IMR-90 (cell line): ENCODE data around the gene INPPL1. TPM values are rescaled to one million over a fixed set of nuclear protein-coding genes. Genes with fewer than 3 reads are reported as not detected.

Source experiments
- ATAC-seq: fragments of 200-7000 bp; cut with Tn5 transposase; 2 replicates; pipeline ENCODE4 v1.9.1; 2020; ENCODE audit warnings: low read depth, mild to moderate bottlenecking, moderate library complexity
- BruUV-seq: library from RNA; stranded (reverse); fragments of 400-500 nt; replicated peaks from 2 replicates; lab custom pipeline; 2021; lab: Mats Ljungman, UMichigan
- CTCF ChIA-PET: fragments of 300-600 bp; formaldehyde crosslinking; extraction: SDS; loops from one replicate; lab custom pipeline; 2021; ENCODE audit warnings: antibody characterized with exemption; lab: Yijun Ruan, JAX
- POLR2A ChIA-PET: fragments of 300-600 bp; sonication (Branson Sonifier 250); formaldehyde crosslinking; loops from one replicate; lab custom pipeline; 2022; ENCODE audit warnings: antibody characterized with exemption; ENCODE audit not compliant: unreplicated experiment; lab: Charles Lee
- DNase-seq: peaks from one replicate; pipeline ENCODE4 v3.0.0; 2013
- H2AFZ ChIP-seq: replicated peaks from 2 replicates; pipeline ENCODE3; 2013; ENCODE audit warnings: low read length, mild to moderate bottlenecking; ENCODE audit not compliant: poor library complexity
- H2AK5ac ChIP-seq: 2 replicates; pipeline ENCODE4 v1.6.1; 2013; ENCODE audit warnings: low read depth, low read length, inconsistent platforms
- H2AK9ac ChIP-seq: replicated peaks from 2 replicates; pipeline ENCODE3; 2013; ENCODE audit warnings: mild to moderate bottlenecking, low read depth, low read length, moderate library complexity; ENCODE audit not compliant: poor library complexity
- H2BK120ac ChIP-seq: 2 replicates; pipeline ENCODE4 v1.6.1; 2013; ENCODE audit warnings: low read depth, low read length, inconsistent platforms
- H2BK15ac ChIP-seq: 3 replicates; pipeline ENCODE4 v1.6.1; 2013; ENCODE audit warnings: low read depth, low read length, inconsistent platforms
- H2BK20ac ChIP-seq: 2 replicates; pipeline ENCODE4 v1.6.1; 2013; ENCODE audit warnings: low read depth, mild to moderate bottlenecking, inconsistent platforms, low read length, moderate library complexity
- H2BK5ac ChIP-seq: 2 replicates; pipeline ENCODE4 v1.6.1; 2013; ENCODE audit warnings: mild to moderate bottlenecking, low read depth, low read length, inconsistent platforms; ENCODE audit not compliant: poor library complexity, severe bottlenecking
- H3K14ac ChIP-seq: replicated peaks from 2 replicates; pipeline ENCODE4 v1.6.1; 2013; ENCODE audit warnings: low read depth, low read length, inconsistent platforms
- H3K18ac ChIP-seq: 2 replicates; pipeline ENCODE4 v1.6.1; 2013; ENCODE audit warnings: low read depth, low read length, control low read depth
- H3K23ac ChIP-seq: 2 replicates; pipeline ENCODE4 v1.6.1; 2013; ENCODE audit warnings: low read depth, low read length, inconsistent platforms
- H3K27ac ChIP-seq: 2 replicates; pipeline ENCODE4 v1.5.1; 2013; ENCODE audit warnings: mild to moderate bottlenecking, control low read depth, low read length; ENCODE audit not compliant: insufficient read depth
- H3K27me3 ChIP-seq: 2 replicates; pipeline ENCODE4 v1.6.1; 2013; ENCODE audit warnings: low read length; ENCODE audit not compliant: control insufficient read depth, insufficient read depth
- H3K36me3 ChIP-seq: 2 replicates; pipeline ENCODE4 v1.6.1; 2013; ENCODE audit warnings: low read length, mixed read lengths; ENCODE audit not compliant: control insufficient read depth, insufficient read depth
- H3K4ac ChIP-seq: 2 replicates; pipeline ENCODE4 v1.6.1; 2013; ENCODE audit warnings: low read depth, low read length, inconsistent platforms
- H3K4me1 ChIP-seq: 2 replicates; pipeline ENCODE4 v1.6.1; 2013; ENCODE audit warnings: low read length, mixed read lengths; ENCODE audit not compliant: control insufficient read depth, insufficient read depth
- H3K4me2 ChIP-seq: 2 replicates; pipeline ENCODE4 v1.6.1; 2013; ENCODE audit warnings: low read depth, mild to moderate bottlenecking, control low read depth, low read length, moderate library complexity
- H3K4me3 ChIP-seq: 2 replicates; pipeline ENCODE4 v1.5.1; 2013; ENCODE audit warnings: low read depth, mild to moderate bottlenecking, control low read depth, low read length, moderate library complexity; ENCODE audit not compliant: insufficient read depth
- H3K56ac ChIP-seq: 2 replicates; pipeline ENCODE4 v1.6.1; 2013; ENCODE audit warnings: low read length, inconsistent platforms; ENCODE audit not compliant: insufficient read depth; ENCODE audit errors: extremely low read depth
- H3K79me1 ChIP-seq, 2 experiments: 2 replicates each; pipeline ENCODE4 v1.6.1; 2013; ENCODE audit warnings: low read length in 2 of 2, inconsistent platforms in 1 of 2, low read depth in 1 of 2
- H3K9ac ChIP-seq: 2 replicates; pipeline ENCODE4 v1.6.1; 2013; ENCODE audit warnings: low read depth, low read length, control low read depth
- H3K9me1 ChIP-seq: 2 replicates; pipeline ENCODE4 v1.6.1; 2013; ENCODE audit warnings: low read length, inconsistent platforms; ENCODE audit not compliant: insufficient read depth
- H3K9me3 ChIP-seq: 2 replicates; pipeline ENCODE4 v1.6.1; 2013; ENCODE audit warnings: low read length; ENCODE audit not compliant: control insufficient read depth, insufficient read depth
- H4K20me1 ChIP-seq: 2 replicates; pipeline ENCODE4 v1.6.1; 2013; ENCODE audit warnings: low read length, inconsistent platforms; ENCODE audit not compliant: insufficient read depth
- H4K5ac ChIP-seq: 2 replicates; pipeline ENCODE4 v1.6.1; 2013; ENCODE audit warnings: mild to moderate bottlenecking, low read depth, low read length, control low read depth
- H4K8ac ChIP-seq, 2 experiments: 2 replicates each; pipeline ENCODE4 v1.6.1; 2013; ENCODE audit warnings: low read depth in 2 of 2, low read length in 2 of 2, control low read depth in 1 of 2, inconsistent platforms in 1 of 2
- H4K91ac ChIP-seq: 2 replicates; pipeline ENCODE4 v1.6.1; 2013; ENCODE audit warnings: low read depth, low read length, inconsistent platforms; ENCODE audit not compliant: insufficient read depth
- BHLHE40 ChIP-seq: fragments of 150-350 bp; IDR thresholded peaks from 2 replicates; pipeline ENCODE4 v1.6.1; 2016; ENCODE audit warnings: mild to moderate bottlenecking, low read depth, low read length
- CEBPB ChIP-seq: IDR thresholded peaks from 2 replicates; pipeline ENCODE4 v1.6.1; 2012; ENCODE audit warnings: low read depth, low read length, improper control_type of control experiment
- CHD1 ChIP-seq: IDR thresholded peaks from 2 replicates; pipeline ENCODE4 v1.6.1; 2012; ENCODE audit warnings: low read depth, low read length, improper control_type of control experiment
- ELK1 ChIP-seq: fragments of 150-350 bp; IDR thresholded peaks from 2 replicates; pipeline ENCODE4 v1.6.1; 2016; ENCODE audit warnings: low read depth, mild to moderate bottlenecking, low read length, moderate library complexity, borderline replicate concordance
- FOS ChIP-seq: fragments of 150-350 bp; IDR thresholded peaks from 2 replicates; pipeline ENCODE4 v1.6.1; 2016; ENCODE audit warnings: low read depth, low read length
- MAFK ChIP-seq: IDR thresholded peaks from 2 replicates; pipeline ENCODE4 v1.6.1; 2012; ENCODE audit warnings: low read depth, low read length, improper control_type of control experiment
- MAZ ChIP-seq: IDR thresholded peaks from 2 replicates; pipeline ENCODE4 v1.6.1; 2012; ENCODE audit warnings: low read depth, mild to moderate bottlenecking, low read length, improper control_type of control experiment, moderate library complexity, borderline replicate concordance
- MXI1 ChIP-seq: IDR thresholded peaks from 2 replicates; pipeline ENCODE4 v1.6.1; 2012; ENCODE audit warnings: low read depth, mild to moderate bottlenecking, low read length, moderate library complexity, borderline replicate concordance
- NFE2L2 ChIP-seq: fragments of 150-350 bp; IDR thresholded peaks from 2 replicates; pipeline ENCODE4 v1.6.1; 2016; ENCODE audit warnings: low read depth, mild to moderate bottlenecking, low read length
- POLR2A ChIP-seq: IDR thresholded peaks from 2 replicates; pipeline ENCODE4 v1.6.1; 2012; ENCODE audit warnings: mild to moderate bottlenecking, low read depth, low read length
- RAD21 ChIP-seq: IDR thresholded peaks from 2 replicates; pipeline ENCODE4 v1.6.1; 2012; ENCODE audit warnings: low read length, improper control_type of control experiment
- RCOR1 ChIP-seq: IDR thresholded peaks from 2 replicates; pipeline ENCODE4 v1.6.1; 2012; ENCODE audit warnings: mild to moderate bottlenecking, low read length, improper control_type of control experiment; ENCODE audit not compliant: insufficient replicate concordance
- RFX5 ChIP-seq: IDR thresholded peaks from 2 replicates; pipeline ENCODE4 v1.8.0; 2012; ENCODE audit warnings: low read depth, mild to moderate bottlenecking, low read length, moderate library complexity
- SMC3 ChIP-seq: fragments of 150-350 bp; IDR thresholded peaks from 2 replicates; pipeline ENCODE4 v1.6.1; 2016; ENCODE audit warnings: low read depth, mild to moderate bottlenecking, antibody characterized with exemption, low read length, moderate library complexity
- WGBS, 2 experiments: methylation state at CpG; one replicate each; pipeline versions ENCODE4 v1.1.5 to v1.1.7; 2013; ENCODE audit warnings: missing lambda C conversion rate in 2 of 2; ENCODE audit not compliant: insufficient read length in 1 of 2; ENCODE audit errors: extremely low coverage in 2 of 2; 5-methylcytosine and 5-hydroxymethylcytosine counted together
- dilution Hi-C: fragments of 300-500 bp; cut with HindIII; formaldehyde crosslinking; loops from one replicate; pipeline ENCODE4 v1.14.3; 2018; ENCODE audit warnings: low sequenced_read_pairs; ENCODE audit not compliant: unreplicated experiment
- in situ Hi-C: fragments of 300-500 bp; cut with MboI; formaldehyde crosslinking; loops from 3 replicates; pipeline ENCODE4 v1.14.3; 2019; ENCODE audit warnings: low sequenced_read_pairs, inconsistent platforms, mixed read lengths
- intact Hi-C: fragments of 100-400 bp; cut with micrococcal nuclease; formaldehyde crosslinking; loops from 2 replicates; pipeline ENCODE4 v1.10.0; 2022
- polyA plus RNA-seq, 3 experiments: library from polyadenylated mRNA; depleted of rRNA; stranded (reverse); fragments of >200 nt; gene quantifications; 2 replicates each; pipeline ENCODE4 v1.2.3, GENCODE V29; 2012; ENCODE audit warnings: low replicate concordance in 1 of 3
- total RNA-seq: library from RNA; depleted of rRNA; stranded (reverse); fragments of >200 nt; gene quantifications from 2 replicates; pipeline ENCODE4 v1.2.3, GENCODE V29; 2012
- TF ChIP-seq, protein P1 (sequence below): conservative IDR thresholded peaks from 2 replicates; pipeline ENCODE4 v1.5.1; 2012; ENCODE audit warnings: mild to moderate bottlenecking, low read depth, low read length, improper control_type of control experiment
- TF ChIP-seq, protein P2 (sequence below): fragments of 150-350 bp; IDR thresholded peaks from 2 replicates; pipeline ENCODE4 v1.6.1; 2017; ENCODE audit warnings: mild to moderate bottlenecking, antibody characterized with exemption, low read length, low read depth

INPPL1 gene
- total and polyA plus RNA-seq, 2 of the 4 experiments (the other 2 are of a cell fraction) = 27.4 to 105 TPM

DNA sequence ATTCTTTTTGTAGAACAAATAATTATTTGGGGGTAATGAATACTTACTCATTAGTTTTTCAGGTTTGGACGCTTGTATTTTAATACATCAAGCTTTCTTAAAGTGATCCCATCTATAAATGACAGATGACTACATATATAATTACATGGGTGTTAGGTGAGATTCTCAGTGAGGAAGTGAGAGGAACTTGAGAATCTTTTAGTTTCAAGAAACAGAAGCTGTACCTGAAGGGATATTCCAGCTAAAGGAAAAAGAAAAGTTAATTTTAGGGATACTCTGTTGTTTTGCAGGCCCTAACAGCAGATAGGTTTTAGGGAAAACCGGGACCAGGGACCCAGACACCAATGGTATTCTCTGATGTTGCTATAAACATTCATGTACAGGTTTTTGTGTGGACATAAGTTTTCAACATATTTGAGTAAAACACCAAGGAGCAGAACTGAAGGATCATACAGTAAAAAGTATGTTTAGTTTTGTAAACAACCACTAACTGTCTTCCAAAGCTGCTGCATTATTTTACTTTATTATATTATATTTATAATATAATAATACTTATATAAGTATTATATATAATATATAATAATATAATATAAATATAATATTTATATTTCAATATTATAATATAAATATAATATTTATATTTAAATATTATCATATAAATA lies 43.5 kb downstream of the INPPL1 start:
- H3K23ac ChIP-seq = no peak overlapping the region
- intact Hi-C loops = no loop called here
- ChIA-PET POLR2A (no interaction called here), CTCF (no interaction called here)
- H3K56ac ChIP-seq = no peak overlapping the region
- no peak overlapping the region for H2BK120ac ChIP-seq
- no peak overlapping the region for H3K14ac ChIP-seq
- BruUV-seq = no TSS peak
- no peak for ATAC-seq
- TF ChIP-seq FOS (no peak), POLR2A (no peak), MAZ (no peak), MXI1 (no peak), NFE2L2 (no peak), BHLHE40 (no peak), CEBPB (no peak), CHD1 (no peak), RFX5 (no peak), RCOR1 (no peak), MAFK (no peak), RAD21 (no peak), SMC3 (no peak), ELK1 (no peak)
- TF ChIP-seq, protein P1, sequence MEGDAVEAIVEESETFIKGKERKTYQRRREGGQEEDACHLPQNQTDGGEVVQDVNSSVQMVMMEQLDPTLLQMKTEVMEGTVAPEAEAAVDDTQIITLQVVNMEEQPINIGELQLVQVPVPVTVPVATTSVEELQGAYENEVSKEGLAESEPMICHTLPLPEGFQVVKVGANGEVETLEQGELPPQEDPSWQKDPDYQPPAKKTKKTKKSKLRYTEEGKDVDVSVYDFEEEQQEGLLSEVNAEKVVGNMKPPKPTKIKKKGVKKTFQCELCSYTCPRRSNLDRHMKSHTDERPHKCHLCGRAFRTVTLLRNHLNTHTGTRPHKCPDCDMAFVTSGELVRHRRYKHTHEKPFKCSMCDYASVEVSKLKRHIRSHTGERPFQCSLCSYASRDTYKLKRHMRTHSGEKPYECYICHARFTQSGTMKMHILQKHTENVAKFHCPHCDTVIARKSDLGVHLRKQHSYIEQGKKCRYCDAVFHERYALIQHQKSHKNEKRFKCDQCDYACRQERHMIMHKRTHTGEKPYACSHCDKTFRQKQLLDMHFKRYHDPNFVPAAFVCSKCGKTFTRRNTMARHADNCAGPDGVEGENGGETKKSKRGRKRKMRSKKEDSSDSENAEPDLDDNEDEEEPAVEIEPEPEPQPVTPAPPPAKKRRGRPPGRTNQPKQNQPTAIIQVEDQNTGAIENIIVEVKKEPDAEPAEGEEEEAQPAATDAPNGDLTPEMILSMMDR = no peak
- TF ChIP-seq, protein P2, sequence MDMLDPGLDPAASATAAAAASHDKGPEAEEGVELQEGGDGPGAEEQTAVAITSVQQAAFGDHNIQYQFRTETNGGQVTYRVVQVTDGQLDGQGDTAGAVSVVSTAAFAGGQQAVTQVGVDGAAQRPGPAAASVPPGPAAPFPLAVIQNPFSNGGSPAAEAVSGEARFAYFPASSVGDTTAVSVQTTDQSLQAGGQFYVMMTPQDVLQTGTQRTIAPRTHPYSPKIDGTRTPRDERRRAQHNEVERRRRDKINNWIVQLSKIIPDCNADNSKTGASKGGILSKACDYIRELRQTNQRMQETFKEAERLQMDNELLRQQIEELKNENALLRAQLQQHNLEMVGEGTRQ = no peak
- no peak overlapping the region for H2AFZ ChIP-seq
- H3K9me3 ChIP-seq = no peaks in the 10 kb centered on the region
- DNase-seq = no peak
- H3K18ac ChIP-seq = no peak overlapping the region
- no peak overlapping the region for H3K4ac ChIP-seq
- dilution Hi-C loops = no loop called here
- 0 out of 2 replicates have a peak, but pooled peaks cover 3% of the 10 kb centered on the region for H3K9me1 ChIP-seq
- no peak overlapping the region for H2BK20ac ChIP-seq
- H2BK5ac ChIP-seq = no peak overlapping the region
- H4K20me1 ChIP-seq = no peaks in the 10 kb centered on the region
- peaks cover 12% of the 10 kb centered on the region for H3K27me3 ChIP-seq
- H2BK15ac ChIP-seq = no peak overlapping the region
- no peaks in the 10 kb centered on the region; the same call in 1 of the 2 replicates for H3K4me1 ChIP-seq
- no peaks in the 10 kb centered on the region for H3K79me1 ChIP-seq
- H4K91ac ChIP-seq = no peak overlapping the region
- in situ Hi-C loops = no loop called here
- no peak overlapping the region for H2AK9ac ChIP-seq
- H3K9ac ChIP-seq = no peak overlapping the region
- H3K4me3 ChIP-seq = no peak overlapping the region
- WGBS, 2 experiments = no CpG with 5 or more reads among the region's 2 CpGs
- H3K36me3 ChIP-seq = no peaks in the 10 kb centered on the region
- H2AK5ac ChIP-seq = no peak overlapping the region
- H3K27ac ChIP-seq = no peak overlapping the region
- no peak overlapping the region for H3K4me2 ChIP-seq
- H4K5ac ChIP-seq = no peak overlapping the region
- H4K8ac ChIP-seq = no peak overlapping the region
